ENCODE data around the gene PTPRM. TPM values are rescaled to one million over a fixed set of nuclear protein-coding genes. Genes with fewer than 3 reads are reported as not detected.

PTPRM gene
- total RNA-seq, 1 donor from 2014 or later: 42.1 TPM

DNA sequence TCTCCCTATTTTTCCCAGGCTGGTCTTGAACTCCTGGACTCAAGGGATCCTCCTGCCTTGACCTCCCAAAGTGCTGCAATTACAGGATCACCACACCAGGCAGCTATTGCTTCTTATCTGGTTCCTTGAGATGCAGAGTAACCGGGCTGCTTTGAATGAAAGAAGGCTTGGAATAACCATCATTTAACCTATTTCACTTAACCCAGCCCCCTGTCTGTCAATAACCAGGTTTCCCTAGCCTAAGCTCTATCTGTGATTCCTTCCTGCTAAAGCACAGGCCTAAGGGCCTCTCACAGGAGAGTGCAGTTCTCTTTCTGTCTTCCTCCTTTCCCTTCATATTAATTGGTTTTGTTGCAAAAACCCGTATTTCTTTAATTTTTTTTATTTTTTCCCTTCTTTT lies 648.6 kb downstream of the PTPRM start:
- Histone ChIP-seq H3K27me3 (ENCODE audit: control insufficient read depth, insufficient read depth, low read length) (no peaks in the 10 kb centered on the region), H3K4me3 (ENCODE audit: low read depth, low read length) (no peak overlapping the region), H3K36me3 (ENCODE audit: control insufficient read depth, insufficient read depth, low read length) (no peaks in the 10 kb centered on the region)
- TF ChIP-seq CTCF (IDR thresholded peaks at IDR 0.05; ENCODE audit: insufficient read depth, low read length, severe bottlenecking): no peak
- FAIRE-seq (no peak), DNase-seq (ENCODE audit: low read depth) (no peak)

GRCh38 chr18:8217051-8217564 lies 650.0 kb downstream of the PTPRM start:
- FAIRE-seq (no peak), DNase-seq (ENCODE audit: low read depth) (no peak)
- Histone ChIP-seq H3K4me3 (ENCODE audit: low read depth, low read length) (no peak overlapping the region), H3K27me3 (ENCODE audit: control insufficient read depth, insufficient read depth, low read length) (no peaks in the 10 kb centered on the region), H3K36me3 (ENCODE audit: control insufficient read depth, insufficient read depth, low read length) (no peaks in the 10 kb centered on the region)
- TF ChIP-seq CTCF (IDR thresholded peaks at IDR 0.05; ENCODE audit: insufficient read depth, low read length, severe bottlenecking): no peak

DNA sequence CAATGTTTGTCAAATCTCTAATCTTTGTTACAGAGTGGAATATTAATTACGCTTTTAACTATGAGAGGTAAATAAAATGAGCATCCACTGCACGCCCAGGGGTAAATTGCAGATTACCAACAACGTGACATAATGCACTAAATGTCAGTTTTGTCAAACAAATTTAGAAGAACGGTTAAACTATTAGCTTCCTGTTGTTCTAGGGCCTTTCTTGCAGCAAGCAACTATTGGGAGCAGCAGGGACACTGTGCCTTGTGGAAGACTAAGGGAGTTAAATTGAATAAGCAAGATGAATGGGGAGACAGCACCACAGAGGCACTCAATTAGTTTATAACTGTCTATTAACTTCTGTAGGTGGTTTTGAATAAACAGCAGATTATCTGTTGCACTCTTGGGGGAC lies 651.1 kb downstream of the PTPRM start:
- H3K27me3 ChIP-seq (ENCODE audit: control insufficient read depth, insufficient read depth, low read length): no peaks in the 10 kb centered on the region
- H3K4me3 ChIP-seq (ENCODE audit: low read depth, low read length): no peak overlapping the region
- TF ChIP-seq CTCF (IDR thresholded peaks at IDR 0.05; ENCODE audit: insufficient read depth, low read length, severe bottlenecking): no peak
- no peaks in the 10 kb centered on the region for H3K36me3 ChIP-seq (ENCODE audit: control insufficient read depth, insufficient read depth, low read length)
- FAIRE-seq (no peak), DNase-seq (ENCODE audit: low read depth) (no peak)

- Histone ChIP-seq H3K4me3 (ENCODE audit: low read depth, low read length) (no peak overlapping the region), H3K36me3 (ENCODE audit: control insufficient read depth, insufficient read depth, low read length) (no peaks in the 10 kb centered on the region), H3K27me3 (ENCODE audit: control insufficient read depth, insufficient read depth, low read length) (no peaks in the 10 kb centered on the region)
- TF ChIP-seq CTCF (IDR thresholded peaks at IDR 0.05; ENCODE audit: insufficient read depth, low read length, severe bottlenecking): no peak
- DNase-seq (ENCODE audit: low read depth) (no peak), FAIRE-seq (no peak)
Observed at GRCh38 chr18:8221452-8221851, 654.3 kb downstream of the PTPRM start.

DNA sequence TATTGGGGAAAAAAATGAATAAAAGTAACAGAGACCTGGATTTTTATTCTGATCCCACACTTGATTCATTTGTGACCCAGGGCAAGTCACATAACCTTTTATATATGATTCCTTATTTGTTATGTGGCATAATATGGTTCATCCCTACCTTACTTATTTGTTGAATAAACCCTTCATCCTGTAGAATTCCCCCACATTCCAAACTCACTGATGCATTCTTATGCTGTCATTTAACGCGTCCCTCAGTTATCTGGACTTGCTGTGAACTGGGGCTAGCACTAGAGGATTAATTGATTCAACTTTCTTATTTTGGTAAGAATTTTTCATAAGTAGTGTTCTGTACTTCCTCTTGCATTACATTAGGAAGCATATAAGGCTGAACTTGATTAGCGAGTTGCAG lies 657.5 kb downstream of the PTPRM start:
- TF ChIP-seq CTCF (IDR thresholded peaks at IDR 0.05; ENCODE audit: insufficient read depth, low read length, severe bottlenecking): no peak
- H3K4me3 ChIP-seq (ENCODE audit: low read depth, low read length): no peak overlapping the region
- no peaks in the 10 kb centered on the region for H3K27me3 ChIP-seq (ENCODE audit: control insufficient read depth, insufficient read depth, low read length)
- H3K36me3 ChIP-seq (ENCODE audit: control insufficient read depth, insufficient read depth, low read length): no peaks in the 10 kb centered on the region
- DNase-seq (ENCODE audit: low read depth) (no peak), FAIRE-seq (no peak)

GRCh38 chr18:8229040-8229439 lies 661.9 kb downstream of the PTPRM start:
- Histone ChIP-seq H3K36me3 (ENCODE audit: control insufficient read depth, insufficient read depth, low read length) (no peaks in the 10 kb centered on the region), H3K4me3 (ENCODE audit: low read depth, low read length) (no peak overlapping the region), H3K27me3 (ENCODE audit: control insufficient read depth, insufficient read depth, low read length) (no peaks in the 10 kb centered on the region)
- no peak for TF ChIP-seq CTCF (IDR thresholded peaks at IDR 0.05; ENCODE audit: insufficient read depth, low read length, severe bottlenecking)
- no peak for DNase-seq (ENCODE audit: low read depth)
- no peak for FAIRE-seq

Data from bronchial epithelial cell (primary cell).